ENCODE data around the gene PRKCH.

Gene PRKCH

DNA sequence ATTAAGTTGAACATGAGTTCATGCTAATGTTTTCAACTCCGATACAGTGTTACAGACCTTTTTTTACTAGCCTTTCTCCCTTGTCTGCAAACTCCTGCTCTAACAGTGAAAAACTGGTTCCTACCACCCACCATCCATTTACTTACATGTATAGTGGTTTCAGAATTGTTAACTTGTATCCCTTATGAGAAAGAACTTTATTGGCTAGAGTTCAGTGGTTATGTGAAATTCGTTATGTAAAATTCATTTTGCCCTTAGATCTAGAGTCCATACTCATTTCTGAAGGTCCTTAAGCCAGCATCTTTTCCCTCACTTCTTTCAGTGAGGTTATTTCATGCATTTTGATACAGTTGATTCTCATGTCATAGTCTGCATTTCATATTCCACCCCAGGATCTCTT lies 51.0 kb downstream of the PRKCH start:
- Histone ChIP-seq H3K9ac (ENCODE audit: low read depth, low read length) (no peak overlapping the region), H3K9me3 (ENCODE audit: control insufficient read depth, insufficient read depth, low read length) (peaks cover 21% of the 10 kb centered on the region), H3K4me3 (ENCODE audit: low read depth, low read length) (no peak overlapping the region), H3K27me3 (ENCODE audit: control insufficient read depth, insufficient read depth, low read length) (no peaks in the 10 kb centered on the region), H3K36me3 (ENCODE audit: control insufficient read depth, insufficient read depth, low read length) (no peaks in the 10 kb centered on the region), H3K4me1 (ENCODE audit: control insufficient read depth, insufficient read depth, low read length) (no peaks in the 10 kb centered on the region)

DNA sequence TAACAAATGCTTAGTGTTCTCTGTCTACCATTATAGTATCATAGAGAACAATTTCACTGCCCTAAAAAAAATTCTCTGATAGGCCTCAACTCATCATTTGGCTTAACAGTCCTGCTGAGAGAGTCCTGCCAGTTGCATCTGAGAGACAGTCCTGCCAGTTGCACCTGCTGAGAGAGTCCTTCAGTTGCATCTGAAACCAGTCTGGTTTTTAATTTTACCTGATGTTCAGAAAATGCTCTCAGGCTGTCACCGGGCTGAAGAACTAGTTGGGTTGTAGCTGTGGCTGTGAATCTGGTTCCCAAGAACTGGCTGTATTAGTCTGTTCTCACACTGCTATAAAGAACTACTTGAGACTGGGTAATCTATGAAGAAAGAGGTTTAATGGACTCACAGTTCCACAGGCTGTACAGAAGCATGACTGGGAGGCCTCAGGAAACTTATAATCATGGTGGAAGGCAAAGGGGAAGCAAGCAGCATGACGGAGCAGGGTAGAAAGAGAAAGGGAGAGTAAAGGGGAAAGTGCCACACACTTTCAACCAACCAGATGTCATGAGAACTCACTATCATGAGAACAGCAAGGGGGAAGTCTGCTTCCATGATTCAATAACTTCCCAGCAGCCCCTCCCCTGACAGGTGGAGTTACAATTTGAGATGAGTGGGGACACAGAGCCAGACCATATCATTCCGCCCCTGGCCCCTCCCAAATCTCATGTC lies 51.6 kb downstream of the PRKCH start:
- no peak overlapping the region for H3K9ac ChIP-seq (ENCODE audit: low read depth, low read length)
- H3K36me3 ChIP-seq (ENCODE audit: control insufficient read depth, insufficient read depth, low read length): no peaks in the 10 kb centered on the region
- no peaks in the 10 kb centered on the region for H3K27me3 ChIP-seq (ENCODE audit: control insufficient read depth, insufficient read depth, low read length)
- H3K4me1 ChIP-seq (ENCODE audit: control insufficient read depth, insufficient read depth, low read length): no peaks in the 10 kb centered on the region
- no peak overlapping the region for H3K4me3 ChIP-seq (ENCODE audit: low read depth, low read length)
- peaks cover 21% of the 10 kb centered on the region for H3K9me3 ChIP-seq (ENCODE audit: control insufficient read depth, insufficient read depth, low read length)

- Histone ChIP-seq H3K4me1 (ENCODE audit: control insufficient read depth, insufficient read depth, low read length) (no peaks in the 10 kb centered on the region), H3K9me3 (ENCODE audit: control insufficient read depth, insufficient read depth, low read length) (peaks cover 21% of the 10 kb centered on the region), H3K9ac (ENCODE audit: low read depth, low read length) (no peak overlapping the region), H3K4me3 (ENCODE audit: low read depth, low read length) (no peak overlapping the region), H3K27me3 (ENCODE audit: control insufficient read depth, insufficient read depth, low read length) (no peaks in the 10 kb centered on the region), H3K36me3 (ENCODE audit: control insufficient read depth, insufficient read depth, low read length) (no peaks in the 10 kb centered on the region)
Measured at GRCh38 chr14:61374284-61374683, 52.9 kb downstream of the PRKCH start.

GRCh38 chr14:61375218-61375617 lies 53.8 kb downstream of the PRKCH start:
- H3K4me1 ChIP-seq (ENCODE audit: control insufficient read depth, insufficient read depth, low read length): no peaks in the 10 kb centered on the region
- no peaks in the 10 kb centered on the region for H3K27me3 ChIP-seq (ENCODE audit: control insufficient read depth, insufficient read depth, low read length)
- H3K36me3 ChIP-seq (ENCODE audit: control insufficient read depth, insufficient read depth, low read length): no peaks in the 10 kb centered on the region
- H3K9ac ChIP-seq (ENCODE audit: low read depth, low read length): no peak overlapping the region
- no peak overlapping the region for H3K4me3 ChIP-seq (ENCODE audit: low read depth, low read length)
- peaks cover 21% of the 10 kb centered on the region for H3K9me3 ChIP-seq (ENCODE audit: control insufficient read depth, insufficient read depth, low read length)

DNA sequence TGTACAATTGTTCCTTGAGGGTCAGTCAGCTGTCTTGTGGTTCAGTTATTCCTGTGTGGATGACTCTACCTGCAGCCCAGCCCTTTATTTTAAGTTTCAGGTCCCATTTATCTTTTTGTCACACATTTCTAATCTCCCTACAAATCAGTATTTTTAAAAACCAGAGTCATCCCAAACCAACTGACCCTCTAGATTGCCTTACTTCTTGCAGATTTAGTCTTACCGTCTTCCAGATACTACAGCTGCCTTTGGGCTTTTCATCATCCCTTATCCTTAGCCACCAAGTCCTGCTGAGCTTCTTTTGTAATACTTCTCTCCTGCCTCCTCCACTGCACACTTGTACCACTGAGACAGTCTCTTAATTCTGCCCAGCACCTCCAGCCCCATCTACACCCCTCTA lies 54.9 kb downstream of the PRKCH start:
- Histone ChIP-seq H3K9ac (ENCODE audit: low read depth, low read length) (no peak overlapping the region), H3K9me3 (ENCODE audit: control insufficient read depth, insufficient read depth, low read length) (peaks cover 21% of the 10 kb centered on the region), H3K4me3 (ENCODE audit: low read depth, low read length) (no peak overlapping the region), H3K4me1 (ENCODE audit: control insufficient read depth, insufficient read depth, low read length) (no peaks in the 10 kb centered on the region), H3K27me3 (ENCODE audit: control insufficient read depth, insufficient read depth, low read length) (no peaks in the 10 kb centered on the region), H3K36me3 (ENCODE audit: control insufficient read depth, insufficient read depth, low read length) (no peaks in the 10 kb centered on the region)

GRCh38 chr14:61377749-61378148 lies 56.4 kb downstream of the PRKCH start:
- Histone ChIP-seq H3K4me1 (ENCODE audit: control insufficient read depth, insufficient read depth, low read length) (no peaks in the 10 kb centered on the region), H3K36me3 (ENCODE audit: control insufficient read depth, insufficient read depth, low read length) (no peaks in the 10 kb centered on the region), H3K9ac (ENCODE audit: low read depth, low read length) (no peak overlapping the region), H3K9me3 (ENCODE audit: control insufficient read depth, insufficient read depth, low read length) (peaks cover 20% of the 10 kb centered on the region), H3K4me3 (ENCODE audit: low read depth, low read length) (no peak overlapping the region), H3K27me3 (ENCODE audit: control insufficient read depth, insufficient read depth, low read length) (no peaks in the 10 kb centered on the region)

DNA sequence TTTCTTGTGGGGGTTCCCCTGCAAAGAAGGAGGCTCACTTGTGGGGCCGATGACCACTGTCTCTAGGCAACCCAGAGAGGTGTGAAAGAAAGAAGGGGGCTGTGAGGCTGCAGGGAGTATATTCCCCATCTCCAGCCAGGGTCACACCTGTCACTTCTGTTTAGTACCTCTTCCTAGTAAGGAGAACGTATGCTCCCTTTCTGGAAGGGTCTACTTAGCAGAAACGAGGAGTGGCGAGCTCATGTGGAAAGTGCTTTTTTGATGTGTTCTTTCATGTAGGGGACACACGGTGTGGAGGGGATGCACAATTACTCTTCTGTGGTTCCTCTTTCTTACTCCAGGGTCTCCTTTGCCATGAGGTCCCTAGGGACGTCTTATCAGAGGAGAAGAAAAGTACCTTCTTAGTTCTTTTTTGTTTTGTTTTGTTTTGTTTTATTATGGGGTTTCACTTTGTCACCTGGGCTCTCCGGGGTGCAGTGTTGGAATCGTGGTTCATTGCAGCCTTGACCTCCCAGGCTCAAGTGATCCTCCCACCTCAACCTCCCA lies 58.3 kb downstream of the PRKCH start:
- Histone ChIP-seq H3K4me1 (ENCODE audit: control insufficient read depth, insufficient read depth, low read length) (no peaks in the 10 kb centered on the region), H3K36me3 (ENCODE audit: control insufficient read depth, insufficient read depth, low read length) (no peaks in the 10 kb centered on the region), H3K9me3 (ENCODE audit: control insufficient read depth, insufficient read depth, low read length) (peaks cover 5% of the 10 kb centered on the region), H3K9ac (ENCODE audit: low read depth, low read length) (no peak overlapping the region), H3K4me3 (ENCODE audit: low read depth, low read length) (no peak overlapping the region), H3K27me3 (ENCODE audit: control insufficient read depth, insufficient read depth, low read length) (no peaks in the 10 kb centered on the region)

- no peaks in the 10 kb centered on the region for H3K36me3 ChIP-seq (ENCODE audit: control insufficient read depth, insufficient read depth, low read length)
- H3K4me3 ChIP-seq (ENCODE audit: low read depth, low read length): no peak overlapping the region
Measured at GRCh38 chr14:61380984-61381383, 59.6 kb downstream of the PRKCH start.

GRCh38 chr14:61381553-61381952 lies 60.2 kb downstream of the PRKCH start:
- Histone ChIP-seq H3K36me3 (ENCODE audit: control insufficient read depth, insufficient read depth, low read length) (no peaks in the 10 kb centered on the region), H3K9ac (ENCODE audit: low read depth, low read length) (no peak overlapping the region), H3K4me1 (ENCODE audit: control insufficient read depth, insufficient read depth, low read length) (no peaks in the 10 kb centered on the region), H3K9me3 (ENCODE audit: control insufficient read depth, insufficient read depth, low read length) (no peaks in the 10 kb centered on the region), H3K4me3 (ENCODE audit: low read depth, low read length) (no peak overlapping the region), H3K27me3 (ENCODE audit: control insufficient read depth, insufficient read depth, low read length) (no peaks in the 10 kb centered on the region)

More at GRCh38 chr14:61380984-61381383, 59.6 kb downstream of the PRKCH start:
- no peaks in the 10 kb centered on the region for H3K9me3 ChIP-seq (ENCODE audit: control insufficient read depth, insufficient read depth, low read length)
- no peaks in the 10 kb centered on the region for H3K27me3 ChIP-seq (ENCODE audit: control insufficient read depth, insufficient read depth, low read length)
- H3K4me1 ChIP-seq (ENCODE audit: control insufficient read depth, insufficient read depth, low read length): no peaks in the 10 kb centered on the region
- H3K9ac ChIP-seq (ENCODE audit: low read depth, low read length): no peak overlapping the region

GRCh38 chr14:61382842-61383241 lies 61.5 kb downstream of the PRKCH start:
- Histone ChIP-seq H3K36me3 (ENCODE audit: control insufficient read depth, insufficient read depth, low read length) (no peaks in the 10 kb centered on the region), H3K9ac (ENCODE audit: low read depth, low read length) (no peak overlapping the region), H3K4me3 (ENCODE audit: low read depth, low read length) (no peak overlapping the region), H3K9me3 (ENCODE audit: control insufficient read depth, insufficient read depth, low read length) (no peaks in the 10 kb centered on the region), H3K4me1 (ENCODE audit: control insufficient read depth, insufficient read depth, low read length) (no peaks in the 10 kb centered on the region), H3K27me3 (ENCODE audit: control insufficient read depth, insufficient read depth, low read length) (no peaks in the 10 kb centered on the region)

DNA sequence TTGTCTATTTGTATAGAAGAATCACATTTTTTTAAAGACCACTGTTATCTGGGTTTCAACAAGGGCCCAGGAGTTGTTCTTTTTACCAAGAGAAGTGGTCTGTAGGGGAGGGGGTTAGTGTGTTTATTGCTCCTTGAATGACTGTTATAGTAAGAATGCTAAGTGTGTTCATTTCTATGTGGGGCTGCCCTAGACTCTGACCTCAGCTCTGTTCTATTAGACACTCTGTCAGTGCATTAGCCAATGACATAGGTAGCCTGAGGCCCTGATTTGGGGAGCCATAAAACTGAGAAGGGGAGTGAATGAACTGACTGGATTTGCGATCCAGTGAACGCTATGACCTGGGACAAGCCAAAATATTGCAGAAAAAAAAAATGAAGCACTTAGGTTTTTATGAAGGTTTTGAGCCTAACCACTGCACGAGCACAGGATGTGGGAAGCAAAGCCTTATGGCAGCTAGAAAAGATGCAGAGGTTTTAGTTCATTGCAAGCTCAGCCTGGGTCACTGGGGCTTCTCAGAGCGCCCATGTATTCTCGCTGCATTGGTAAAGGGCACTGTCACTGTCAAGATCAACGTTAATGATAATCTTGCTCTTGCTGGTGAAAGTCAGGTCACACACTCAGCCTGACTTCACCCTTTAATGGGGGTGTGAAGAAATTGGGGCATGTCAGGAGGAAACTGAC lies 63.8 kb downstream of the PRKCH start:
- Histone ChIP-seq H3K9me3 (ENCODE audit: control insufficient read depth, insufficient read depth, low read length) (no peaks in the 10 kb centered on the region), H3K27me3 (ENCODE audit: control insufficient read depth, insufficient read depth, low read length) (no peaks in the 10 kb centered on the region), H3K4me1 (ENCODE audit: control insufficient read depth, insufficient read depth, low read length) (no peaks in the 10 kb centered on the region), H3K9ac (ENCODE audit: low read depth, low read length) (no peak overlapping the region), H3K36me3 (ENCODE audit: control insufficient read depth, insufficient read depth, low read length) (no peaks in the 10 kb centered on the region), H3K4me3 (ENCODE audit: low read depth, low read length) (no peak overlapping the region)

DNA sequence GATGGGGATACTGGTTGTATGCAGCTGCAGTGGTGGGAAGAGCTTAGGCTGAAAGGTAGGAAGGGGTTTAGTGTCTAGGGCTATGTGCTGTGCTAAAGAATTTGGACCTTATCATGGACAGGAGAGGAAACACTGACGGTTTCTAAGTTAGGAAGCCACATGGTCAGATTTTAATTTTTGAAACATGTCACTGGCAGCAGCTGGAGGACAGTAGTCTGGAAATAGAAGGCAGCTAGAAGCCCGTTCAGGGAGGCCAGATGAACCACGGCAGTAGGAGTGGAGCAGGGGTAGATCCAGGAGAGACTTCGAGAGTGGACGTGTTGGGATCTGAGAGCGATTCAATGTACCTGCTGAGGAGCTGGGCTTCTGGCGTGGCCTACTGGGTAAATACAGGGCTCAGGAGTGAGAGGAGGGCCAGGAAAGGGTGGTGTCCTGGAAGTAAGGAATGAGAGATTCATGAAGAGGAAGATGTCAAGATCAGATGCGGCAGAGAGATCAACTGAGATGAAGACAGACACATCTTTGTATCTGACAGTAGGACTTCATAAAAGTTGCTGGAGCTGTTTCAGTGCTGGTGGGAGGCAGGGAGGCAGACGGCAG lies 64.9 kb downstream of the PRKCH start:
- H3K4me3 ChIP-seq (ENCODE audit: low read depth, low read length): no peak overlapping the region
- no peaks in the 10 kb centered on the region for H3K27me3 ChIP-seq (ENCODE audit: control insufficient read depth, insufficient read depth, low read length)
- H3K9ac ChIP-seq (ENCODE audit: low read depth, low read length): no peak overlapping the region
- H3K36me3 ChIP-seq (ENCODE audit: control insufficient read depth, insufficient read depth, low read length): no peaks in the 10 kb centered on the region
- H3K4me1 ChIP-seq (ENCODE audit: control insufficient read depth, insufficient read depth, low read length): no peaks in the 10 kb centered on the region
- H3K9me3 ChIP-seq (ENCODE audit: control insufficient read depth, insufficient read depth, low read length): no peaks in the 10 kb centered on the region

Measured in iPS-15b (cell line).